Gastrocnemius medialis (tissue), 4 donors: Measurements from ENCODE around the gene VRK2.

ENCODE experiments used
- POLR2A ChIP-seq, 2 donors: fragments of 450-650 bp; IDR thresholded peaks; one replicate each; pipeline ENCODE4 v1.6.1; 2017; ENCODE audit warnings: antibody characterized with exemption in 2 of 2, mild to moderate bottlenecking in 2 of 2, moderate library complexity in 2 of 2
- TF ChIP-seq, protein P1 (sequence below), 5 experiments: fragments of 450-650 bp in 3 of 5; fragments of 200-600 bp in 2 of 5; sonication (generic) in 2 of 5; IDR thresholded peaks in 4 of 5; conservative IDR thresholded peaks in 1 of 5; 1 replicate in 4 of 5; 2 replicates in 1 of 5; pipeline ENCODE4 v1.5.1; 2016 to 2019; ENCODE audit warnings: antibody characterized with exemption in 5 of 5, mild to moderate bottlenecking in 3 of 5, moderate library complexity in 3 of 5

DNA sequence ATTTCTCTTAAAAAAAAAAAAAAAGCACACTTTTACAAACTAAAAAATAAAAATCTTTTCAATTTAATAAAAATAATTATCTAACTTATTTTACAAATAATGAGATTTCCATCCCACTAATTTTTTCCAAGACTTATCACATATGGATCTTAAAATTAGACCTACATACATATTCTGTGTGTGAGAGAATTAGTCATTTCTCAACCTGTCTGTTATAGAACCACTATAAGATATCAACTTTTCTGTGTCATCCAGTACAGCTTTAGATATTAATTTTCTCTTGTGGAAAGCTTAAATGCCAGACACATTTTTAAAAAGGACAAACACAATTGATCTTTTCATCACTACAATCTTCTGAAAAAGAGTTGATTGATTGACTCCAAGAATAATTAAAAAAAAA lies 156.4 kb downstream of the VRK2 start:
- TF ChIP-seq POLR2A (IDR thresholded peaks at IDR 0.05) = no peak
- TF ChIP-seq, protein P1, sequence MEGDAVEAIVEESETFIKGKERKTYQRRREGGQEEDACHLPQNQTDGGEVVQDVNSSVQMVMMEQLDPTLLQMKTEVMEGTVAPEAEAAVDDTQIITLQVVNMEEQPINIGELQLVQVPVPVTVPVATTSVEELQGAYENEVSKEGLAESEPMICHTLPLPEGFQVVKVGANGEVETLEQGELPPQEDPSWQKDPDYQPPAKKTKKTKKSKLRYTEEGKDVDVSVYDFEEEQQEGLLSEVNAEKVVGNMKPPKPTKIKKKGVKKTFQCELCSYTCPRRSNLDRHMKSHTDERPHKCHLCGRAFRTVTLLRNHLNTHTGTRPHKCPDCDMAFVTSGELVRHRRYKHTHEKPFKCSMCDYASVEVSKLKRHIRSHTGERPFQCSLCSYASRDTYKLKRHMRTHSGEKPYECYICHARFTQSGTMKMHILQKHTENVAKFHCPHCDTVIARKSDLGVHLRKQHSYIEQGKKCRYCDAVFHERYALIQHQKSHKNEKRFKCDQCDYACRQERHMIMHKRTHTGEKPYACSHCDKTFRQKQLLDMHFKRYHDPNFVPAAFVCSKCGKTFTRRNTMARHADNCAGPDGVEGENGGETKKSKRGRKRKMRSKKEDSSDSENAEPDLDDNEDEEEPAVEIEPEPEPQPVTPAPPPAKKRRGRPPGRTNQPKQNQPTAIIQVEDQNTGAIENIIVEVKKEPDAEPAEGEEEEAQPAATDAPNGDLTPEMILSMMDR (IDR thresholded peaks at IDR 0.05 in 4 of 5, conservative IDR thresholded peaks at IDR 0.05 in 1 of 5) = no peak
